Kidney (tissue), 14 donors: ENCODE data around the gene CFDP1. TPM values are rescaled to one million over a fixed set of nuclear protein-coding genes. Genes with fewer than 3 reads are reported as not detected.
"Not testable (repeated sequence)": the region's sequence is repeated elsewhere in the genome, so short reads cannot be mapped to it uniquely, and the experiment has no call there.

Source experiments
- DNase-seq, 5 donors: peaks; one replicate each; pipeline ENCODE4 v3.0.0-alpha.2; 2013 to 2020
- FAIRE-seq: peaks from 2 replicates; lab custom pipeline; 2012; peaks lifted over from hg19 to GRCh38; lab: Jason Lieb, UNC
- H3K27ac ChIP-seq, 2 donors: one replicate each; pipeline ENCODE4 v1.7.0; 2013; ENCODE audit warnings: low read depth in 2 of 2, low read length in 2 of 2, inconsistent platforms in 1 of 2
- H3K27me3 ChIP-seq: one replicate; pipeline ENCODE4 v1.7.1; 2013; ENCODE audit warnings: low read length, inconsistent platforms; ENCODE audit not compliant: control insufficient read depth, insufficient read depth
- H3K36me3 ChIP-seq, 3 donors: one replicate each; pipeline versions ENCODE4 v1.7.0 to v1.7.1; 2013; ENCODE audit warnings: low read length in 3 of 3, control low read depth in 1 of 3, inconsistent platforms in 1 of 3; ENCODE audit not compliant: insufficient read depth in 3 of 3, control insufficient read depth in 2 of 3
- H3K4me1 ChIP-seq, 3 donors: one replicate each; pipeline versions ENCODE4 v1.7.0 to v1.7.1; 2013; ENCODE audit warnings: low read length in 3 of 3, inconsistent platforms in 1 of 3, low read depth in 1 of 3; ENCODE audit not compliant: control insufficient read depth in 2 of 3, insufficient read depth in 2 of 3
- H3K4me3 ChIP-seq, 3 donors: one replicate each; pipeline versions ENCODE4 v1.7.0 to v1.8.1; 2013; ENCODE audit warnings: low read length in 3 of 3, control low read depth in 1 of 3, inconsistent platforms in 1 of 3
- H3K9ac ChIP-seq, 3 donors: one replicate each; pipeline versions ENCODE4 v1.7.0 to v1.7.1; 2013; ENCODE audit warnings: low read length in 3 of 3, control low read depth in 1 of 3, inconsistent platforms in 1 of 3
- H3K9me3 ChIP-seq, 3 donors: one replicate each; pipeline versions ENCODE4 v1.7.0 to v1.7.1; 2013; ENCODE audit warnings: low read length in 3 of 3, control low read depth in 1 of 3, inconsistent platforms in 1 of 3; ENCODE audit not compliant: control insufficient read depth in 2 of 3, insufficient read depth in 1 of 3
- CTCF ChIP-seq: IDR thresholded peaks from 3 replicates; pipeline ENCODE4 v1.5.1; 2012; ENCODE audit warnings: mild to moderate bottlenecking, moderate library complexity, borderline replicate concordance; ENCODE audit not compliant: insufficient read depth; ENCODE audit errors: extremely low read depth
- intact Hi-C: fragments of 100-400 bp; cut with DNase I; formaldehyde crosslinking; loops from one replicate; pipeline ENCODE4 v1.11.1; 2022
- polyA plus RNA-seq: library from polyadenylated mRNA; stranded (reverse); fragments of 350-450 nt; fragmentation: Illumina TruSeq; extraction: RNeasy Lipid Tissue Mini Kit (QIAGEN cat#74804); gene quantifications from one replicate; pipeline ENCODE4 v1.2.3, GENCODE V29; 2014; ENCODE audit warnings: low read depth, low replicate concordance; ENCODE audit not compliant: insufficient read depth
- total RNA-seq: library from RNA; stranded (reverse); fragmentation: NEBNext Ultra II Directional; extraction: Animal tissue kit (Norgen Biotek cat#: 25700); gene quantifications from one replicate; pipeline ENCODE4 v1.2.1, GENCODE V29; 2021
- donor health status: control.
- donor health status: control.
- donor health status: control.
- donor health status: control.
- donor health status: control.
- donor health status: DM: yes; HTN: yes; CAD: no.
- donor health status: Normal renal cell carcinoma (clear cell type).

CFDP1 gene
- total and polyA plus RNA-seq, 2 donors from 2014 or later, result 53.5 to 148 TPM

- intact Hi-C loops, result no loop called here
- Histone ChIP-seq H3K4me3 (peak within 1 kb of the TSS; percentile 63 to 75 (median 69)), H3K4me1 (peaks cover 0 to 7% (median 0%) of the 10 kb centered on the region in 3 donors), H3K9me3 (no peaks in the 10 kb centered on the region), H3K27me3 (no peaks in the 10 kb centered on the region), H3K9ac (peak within 1 kb of the TSS; percentile 47 to 86 (median 78)), H3K36me3 (no peaks in the 10 kb centered on the region), H3K27ac (peak within 1 kb of the TSS; percentile 97 to 98)
- TF ChIP-seq CTCF, result peak; percentile 100
- FAIRE-seq (peak; percentile 77), DNase-seq (peak; percentile 99 to 100 (median 99))
Observed at GRCh38 chr16:75464122-75464918, 31.0 kb upstream of the CFDP1 start, which contains the start of gene TMEM170A. TMEM170A (minus strand) TSS chr16:75464689; CDS start chr16:75464600, 89 bp downstream.

DNA sequence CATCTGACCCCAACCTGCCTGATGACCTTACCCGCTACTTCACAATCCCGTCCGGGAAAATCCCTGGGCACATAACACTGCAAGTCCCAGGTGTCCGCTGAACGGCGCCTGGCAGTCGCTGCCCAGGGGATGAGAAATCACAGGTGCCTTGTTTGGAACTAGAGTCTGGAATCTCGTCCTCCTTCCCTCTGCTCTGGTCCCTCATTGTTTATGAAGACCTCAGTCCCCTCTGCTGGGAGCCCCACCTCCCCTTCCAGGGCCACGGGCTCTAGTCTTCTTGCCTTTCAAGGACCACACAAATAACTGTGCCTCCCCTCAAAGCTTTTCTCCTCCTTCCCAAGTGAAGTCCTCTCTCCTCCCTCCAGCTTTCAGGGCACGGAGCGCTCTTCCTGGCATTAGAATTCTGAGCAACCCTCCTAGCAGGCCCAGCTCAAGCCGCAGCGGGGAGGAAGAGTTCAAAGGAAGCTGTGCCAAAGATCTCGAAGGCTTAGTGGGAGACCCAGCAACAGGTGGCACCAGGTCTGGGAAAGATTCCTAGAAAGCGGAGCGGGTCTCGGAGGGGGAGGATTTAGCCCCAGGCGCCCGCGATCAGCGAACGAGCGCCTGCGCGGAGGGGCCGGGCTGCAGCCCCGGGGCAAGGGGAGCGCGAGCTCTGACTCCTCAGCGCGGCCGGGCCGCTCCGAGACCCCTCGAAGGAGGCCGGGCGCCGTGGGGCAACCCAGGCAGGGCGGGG is 30.3 kb upstream of the CFDP1 start:
- H3K4me1 ChIP-seq, H3K36me3 ChIP-seq, H3K9me3 ChIP-seq, intact Hi-C loops, FAIRE-seq, H3K27me3 ChIP-seq: not testable (repeated sequence)
- H3K27ac ChIP-seq, result peak overlapping the region; percentile 97 to 98
- DNase-seq, result peak; percentile 62 to 84 (median 79)
- peak overlapping the region; percentile 42 to 78 (median 65) for H3K9ac ChIP-seq
- H3K4me3 ChIP-seq, result peak overlapping the region; percentile 63 to 75 (median 69)

DNA sequence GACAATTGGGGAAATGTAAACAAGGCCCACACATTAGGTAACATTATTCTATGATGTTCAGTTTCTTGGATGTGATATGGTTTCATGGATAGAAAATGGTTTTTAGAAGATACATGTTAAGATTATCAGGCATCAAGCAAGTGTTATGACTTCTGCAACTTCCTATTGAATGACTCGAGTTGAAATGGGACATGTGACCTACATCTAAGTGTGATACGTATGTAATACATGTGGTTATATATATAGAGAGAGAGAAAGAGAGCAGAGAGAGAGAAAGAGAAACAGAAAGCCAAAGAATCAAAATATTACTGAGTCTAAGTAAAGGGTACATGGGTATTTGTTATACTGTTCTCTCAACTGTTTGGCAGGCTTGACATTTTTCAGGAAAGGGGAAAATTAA is 29.5 kb upstream of the CFDP1 start:
- H3K36me3 ChIP-seq, result no peaks in the 10 kb centered on the region
- FAIRE-seq (no peak), DNase-seq (no peak)
- no peaks in the 10 kb centered on the region for H3K9me3 ChIP-seq
- H3K27me3 ChIP-seq, result no peaks in the 10 kb centered on the region
- peaks cover 0 to 7% (median 0%) of the 10 kb centered on the region in 3 donors for H3K4me1 ChIP-seq
- no peak overlapping the region for H3K27ac ChIP-seq
- peak overlapping the region in 2 of 3 donors; percentile 23 to 75 for H3K4me3 ChIP-seq
- intact Hi-C loops, result no loop called here
- no peak for TF ChIP-seq CTCF
- no peak overlapping the region for H3K9ac ChIP-seq

DNA sequence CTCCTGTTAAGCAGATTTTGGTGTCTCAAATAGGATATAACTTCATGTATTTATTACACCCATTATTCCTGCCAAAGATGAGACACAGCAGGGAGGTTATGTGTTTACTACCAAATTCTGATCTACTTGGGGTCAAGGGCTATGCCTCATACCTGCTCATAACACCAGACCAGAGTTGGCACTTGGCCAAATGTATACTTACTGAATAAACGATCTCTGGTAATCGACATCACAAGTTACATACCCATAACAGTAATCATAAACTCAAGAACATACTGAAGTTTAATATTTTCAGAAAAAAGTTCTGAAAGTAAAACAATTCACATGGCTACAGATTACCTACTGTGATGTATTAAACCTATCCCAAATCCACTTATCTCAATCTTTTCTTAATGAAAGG is 28.3 kb upstream of the CFDP1 start:
- H3K27me3 ChIP-seq, result no peaks in the 10 kb centered on the region
- DNase-seq, result no peak
- no peak for TF ChIP-seq CTCF
- H3K4me1 ChIP-seq, result peaks cover 0 to 7% (median 0%) of the 10 kb centered on the region in 3 donors
- H3K9ac ChIP-seq, result no peak overlapping the region
- no peaks in the 10 kb centered on the region for H3K9me3 ChIP-seq
- H3K4me3 ChIP-seq, result no peak overlapping the region
- H3K27ac ChIP-seq, result no peak overlapping the region
- no peak for FAIRE-seq
- intact Hi-C loops, result no loop called here
- no peaks in the 10 kb centered on the region for H3K36me3 ChIP-seq
